Activated CD4-positive, alpha-beta memory T cell treated with anti-CD3 and anti-CD28 coated beads for 36 hours (primary cell): ENCODE results near the gene FLT4. TPM values are rescaled to one million over a fixed set of nuclear protein-coding genes. Genes with fewer than 3 reads are reported as not detected.
"Not testable (repeated sequence)": the region's sequence is repeated elsewhere in the genome, so short reads cannot be mapped to it uniquely, and the experiment has no call there.

Experiments
- CTCF ChIA-PET: fragments of 350-600 bp; sonication (Branson Sonifier 250); formaldehyde crosslinking; loops from one replicate; lab custom pipeline; 2021; ENCODE audit warnings: antibody characterized with exemption, inconsistent platforms; lab: Charles Lee
- POLR2A ChIA-PET: fragments of 350-600 bp; sonication (Branson Sonifier 250); formaldehyde crosslinking; loops from one replicate; lab custom pipeline; 2021; ENCODE audit warnings: antibody characterized with exemption; lab: Charles Lee
- DNase-seq: peaks from one replicate; pipeline ENCODE4 v3.0.0-alpha.2; 2020
- H3K27ac Mint-ChIP-seq: one replicate; pipeline ENCODE4 v1.8.0; 2021; ENCODE audit warnings: mixed read lengths
- H3K27me3 Mint-ChIP-seq: one replicate; pipeline ENCODE4 v1.8.0; 2021; ENCODE audit warnings: mixed read lengths
- H3K36me3 Mint-ChIP-seq: one replicate; pipeline ENCODE4 v1.8.0; 2021; ENCODE audit warnings: mixed read lengths
- H3K4me1 Mint-ChIP-seq: one replicate; pipeline ENCODE4 v1.8.0; 2021; ENCODE audit warnings: low read depth, mixed read lengths
- H3K4me3 Mint-ChIP-seq: one replicate; pipeline ENCODE4 v1.8.0; 2021; ENCODE audit warnings: mild to moderate bottlenecking, mixed read lengths
- H3K9me3 Mint-ChIP-seq: one replicate; pipeline ENCODE4 v1.8.0; 2021; ENCODE audit warnings: mixed read lengths
- intact Hi-C: fragments of 100-400 bp; cut with micrococcal nuclease; formaldehyde crosslinking; loops from one replicate; pipeline ENCODE4 v1.15.1; 2023
- total RNA-seq, 2 experiments: library from RNA; stranded (reverse); gene quantifications; one replicate each; pipeline ENCODE4 v1.2.3, GENCODE V29; 2021

Gene FLT4
- total RNA-seq, 2 experiments from 2014 or later: 1.4 to 2.0 TPM

GRCh38 chr5:180683220-180683922 lies 34.0 kb upstream of the FLT4 start:
- H3K36me3 Mint-ChIP-seq: no peaks in the 10 kb centered on the region
- peaks cover 3% of the 10 kb centered on the region for H3K27me3 Mint-ChIP-seq
- DNase-seq: no peak
- intact Hi-C loops: no loop called here
- CTCF ChIA-PET: no interaction called here
- no peak overlapping the region for H3K4me3 Mint-ChIP-seq
- POLR2A ChIA-PET: no interaction called here
- no peak overlapping the region for H3K27ac Mint-ChIP-seq
- H3K9me3 Mint-ChIP-seq: no peaks in the 10 kb centered on the region
- H3K4me1 Mint-ChIP-seq: peaks cover 20% of the 10 kb centered on the region

- no peaks in the 10 kb centered on the region for H3K36me3 Mint-ChIP-seq
- no peaks in the 10 kb centered on the region for H3K9me3 Mint-ChIP-seq
- peaks cover 18% of the 10 kb centered on the region for H3K4me1 Mint-ChIP-seq
- CTCF ChIA-PET: no interaction called here
- H3K27me3 Mint-ChIP-seq: peaks cover 5% of the 10 kb centered on the region
- no peak overlapping the region for H3K4me3 Mint-ChIP-seq
- no peak for DNase-seq
- H3K27ac Mint-ChIP-seq: no peak overlapping the region
- intact Hi-C loops: no loop called here
- POLR2A ChIA-PET: no interaction called here
Measured at GRCh38 chr5:180682560-180682959, 33.2 kb upstream of the FLT4 start.

GRCh38 chr5:180682008-180682407 lies 32.6 kb upstream of the FLT4 start:
- H3K27me3 Mint-ChIP-seq, H3K9me3 Mint-ChIP-seq, H3K36me3 Mint-ChIP-seq, CTCF ChIA-PET, intact Hi-C loops, H3K27ac Mint-ChIP-seq, H3K4me3 Mint-ChIP-seq, DNase-seq, POLR2A ChIA-PET: not testable (repeated sequence)
- H3K4me1 Mint-ChIP-seq: peaks cover 18% of the 10 kb centered on the region

- CTCF ChIA-PET, H3K27ac Mint-ChIP-seq, H3K36me3 Mint-ChIP-seq, H3K4me1 Mint-ChIP-seq, intact Hi-C loops, H3K4me3 Mint-ChIP-seq, POLR2A ChIA-PET, H3K9me3 Mint-ChIP-seq, DNase-seq: not testable (repeated sequence)
- H3K27me3 Mint-ChIP-seq: peaks cover 11% of the 10 kb centered on the region
Measured at GRCh38 chr5:180678319-180678718, 28.9 kb upstream of the FLT4 start.

- peaks cover 15% of the 10 kb centered on the region for H3K27me3 Mint-ChIP-seq
- POLR2A ChIA-PET: no interaction called here
- H3K9me3 Mint-ChIP-seq: no peaks in the 10 kb centered on the region
- H3K4me3 Mint-ChIP-seq: no peak overlapping the region
- no peak for DNase-seq
- no peaks in the 10 kb centered on the region for H3K36me3 Mint-ChIP-seq
- H3K27ac Mint-ChIP-seq: no peak overlapping the region
- CTCF ChIA-PET: no interaction called here
- H3K4me1 Mint-ChIP-seq: peaks cover 8% of the 10 kb centered on the region
- intact Hi-C loops: no loop called here
Measured at GRCh38 chr5:180675036-180675635, 25.7 kb upstream of the FLT4 start.

- Mint-ChIP-seq H3K27me3 (peaks cover 15% of the 10 kb centered on the region), H3K4me1 (peaks cover 12% of the 10 kb centered on the region)
- H3K27ac Mint-ChIP-seq, H3K36me3 Mint-ChIP-seq, H3K9me3 Mint-ChIP-seq, POLR2A ChIA-PET, CTCF ChIA-PET, DNase-seq, intact Hi-C loops, H3K4me3 Mint-ChIP-seq: not testable (repeated sequence)
Measured at GRCh38 chr5:180674090-180674475, 24.7 kb upstream of the FLT4 start.

GRCh38 chr5:180673371-180674089 lies 24.1 kb upstream of the FLT4 start:
- no peak overlapping the region for H3K27ac Mint-ChIP-seq
- H3K4me3 Mint-ChIP-seq: no peak overlapping the region
- no peak for DNase-seq
- H3K36me3 Mint-ChIP-seq: no peaks in the 10 kb centered on the region
- peaks cover 12% of the 10 kb centered on the region for H3K4me1 Mint-ChIP-seq
- ChIA-PET CTCF (interaction anchor here (1.0 kb wide), 1 partner anchor 46 kb away, joined by 4 read pairs; no protein-coding TSS in a partner anchor), POLR2A (no interaction called here)
- H3K9me3 Mint-ChIP-seq: no peaks in the 10 kb centered on the region
- peaks cover 15% of the 10 kb centered on the region for H3K27me3 Mint-ChIP-seq
- intact Hi-C loops: no loop called here

GRCh38 chr5:180671958-180672524 lies 22.6 kb upstream of the FLT4 start:
- Mint-ChIP-seq H3K27me3 (peaks cover 12% of the 10 kb centered on the region), H3K4me1 (peaks cover 12% of the 10 kb centered on the region)
- H3K9me3 Mint-ChIP-seq, DNase-seq, H3K4me3 Mint-ChIP-seq, CTCF ChIA-PET, POLR2A ChIA-PET, H3K27ac Mint-ChIP-seq, H3K36me3 Mint-ChIP-seq: not testable (repeated sequence)
- intact Hi-C loops: loop anchor here (2.0 kb wide), 1 partner anchor 17 kb away; no protein-coding TSS in a partner anchor

GRCh38 chr5:180670586-180671359 lies 21.4 kb upstream of the FLT4 start:
- H3K36me3 Mint-ChIP-seq: no peaks in the 10 kb centered on the region
- no peaks in the 10 kb centered on the region for H3K9me3 Mint-ChIP-seq
- peak overlapping the region; percentile 13 for H3K4me3 Mint-ChIP-seq
- peak; percentile 69 for DNase-seq
- intact Hi-C loops: loop anchor here (1.0 to 2.0 kb wide), 2 partner anchors 18 to 48 kb away; no protein-coding TSS in a partner anchor
- no peak overlapping the region for H3K27ac Mint-ChIP-seq
- POLR2A ChIA-PET: no interaction called here
- CTCF ChIA-PET: interaction anchor here (0.6 to 1.2 kb wide), 3 partner anchors 9 to 48 kb away, joined by 3 to 4 read pairs (median 3); no protein-coding TSS in a partner anchor
- H3K27me3 Mint-ChIP-seq: peaks cover 10% of the 10 kb centered on the region
- H3K4me1 Mint-ChIP-seq: peaks cover 12% of the 10 kb centered on the region

GRCh38 chr5:180670157-180670556 lies 20.8 kb upstream of the FLT4 start:
- no peaks in the 10 kb centered on the region for H3K9me3 Mint-ChIP-seq
- no peak overlapping the region for H3K27ac Mint-ChIP-seq
- peaks cover 10% of the 10 kb centered on the region for H3K27me3 Mint-ChIP-seq
- intact Hi-C loops: loop anchor here (1.0 to 2.0 kb wide), 2 partner anchors 19 to 48 kb away; no protein-coding TSS in a partner anchor
- ChIA-PET POLR2A (no interaction called here), CTCF (interaction anchor here (0.6 to 1.2 kb wide), 3 partner anchors 9 to 48 kb away, joined by 3 to 4 read pairs (median 3); no protein-coding TSS in a partner anchor)
- peaks cover 12% of the 10 kb centered on the region for H3K4me1 Mint-ChIP-seq
- no peak overlapping the region for H3K4me3 Mint-ChIP-seq
- no peak for DNase-seq
- H3K36me3 Mint-ChIP-seq: no peaks in the 10 kb centered on the region

GRCh38 chr5:180669661-180670060 lies 20.3 kb upstream of the FLT4 start:
- Mint-ChIP-seq H3K4me1 (peaks cover 10% of the 10 kb centered on the region), H3K9me3 (no peaks in the 10 kb centered on the region), H3K27ac (no peak overlapping the region), H3K4me3 (no peak overlapping the region), H3K27me3 (peaks cover 7% of the 10 kb centered on the region), H3K36me3 (no peaks in the 10 kb centered on the region)
- ChIA-PET POLR2A (no interaction called here), CTCF (no interaction called here)
- no peak for DNase-seq
- intact Hi-C loops: loop anchor here (1.0 to 2.0 kb wide), 2 partner anchors 19 to 49 kb away; no protein-coding TSS in a partner anchor
